IPS DF 6.9 (cell line): ENCODE results near the gene SP100.

Source experiments
- DNase-seq: peaks from one replicate; pipeline ENCODE4 v3.0.0-alpha.2; 2013; ENCODE audit warnings: low read depth, low spot score
- H3K27ac ChIP-seq: one replicate; pipeline ENCODE4 v1.5.1; 2013; ENCODE audit warnings: low read length, control low read depth
- H3K27me3 ChIP-seq: 2 replicates; pipeline ENCODE4 v1.6.1; 2013; ENCODE audit warnings: mild to moderate bottlenecking, low read length; ENCODE audit not compliant: control insufficient read depth, insufficient read depth
- H3K36me3 ChIP-seq: 2 replicates; pipeline ENCODE4 v1.6.1; 2013; ENCODE audit warnings: low read length; ENCODE audit not compliant: control insufficient read depth, insufficient read depth
- H3K4me1 ChIP-seq: 2 replicates; pipeline ENCODE4 v1.6.1; 2013; ENCODE audit warnings: low read length; ENCODE audit not compliant: control insufficient read depth, insufficient read depth
- H3K4me3 ChIP-seq: 2 replicates; pipeline ENCODE4 v1.5.1; 2013; ENCODE audit warnings: mild to moderate bottlenecking, low read length
- H3K9me3 ChIP-seq: 2 replicates; pipeline ENCODE4 v1.6.1; 2013; ENCODE audit warnings: low read length, inconsistent platforms; ENCODE audit not compliant: control insufficient read depth, insufficient read depth
- WGBS: extraction: QIAGEN DNeasy Blood & Tissue Kit; methylation state at CpG from one replicate; pipeline ENCODE4 v1.1.7; 2013; ENCODE audit warnings: mixed read lengths, missing lambda C conversion rate; ENCODE audit not compliant: insufficient read length, insufficient coverage; 5-methylcytosine and 5-hydroxymethylcytosine counted together

SP100 gene

GRCh38 chr2:230537531-230537976 lies 121.6 kb downstream of the SP100 start:
- Histone ChIP-seq H3K27ac (no peak overlapping the region), H3K36me3 (no peaks in the 10 kb centered on the region), H3K9me3 (no peaks in the 10 kb centered on the region), H3K27me3 (no peaks in the 10 kb centered on the region), H3K4me1 (no peaks in the 10 kb centered on the region), H3K4me3 (no peak overlapping the region)
- DNase-seq = no peak
- no CpG with 5 or more reads among the region's 4 CpGs for WGBS

GRCh38 chr2:230540332-230540731 lies 124.3 kb downstream of the SP100 start:
- no peaks in the 10 kb centered on the region for H3K9me3 ChIP-seq
- H3K27ac ChIP-seq = no peak overlapping the region
- no peaks in the 10 kb centered on the region for H3K27me3 ChIP-seq
- no peaks in the 10 kb centered on the region for H3K4me1 ChIP-seq
- no CpG with 5 or more reads among the region's 1 CpG for WGBS
- DNase-seq = no peak
- H3K36me3 ChIP-seq = no peaks in the 10 kb centered on the region
- no peak overlapping the region for H3K4me3 ChIP-seq

GRCh38 chr2:230541934-230542380 lies 126.0 kb downstream of the SP100 start:
- Histone ChIP-seq H3K27ac (no peak overlapping the region), H3K9me3 (no peaks in the 10 kb centered on the region), H3K4me1 (no peaks in the 10 kb centered on the region), H3K27me3 (no peaks in the 10 kb centered on the region), H3K36me3 (no peaks in the 10 kb centered on the region), H3K4me3 (no peak overlapping the region)
- DNase-seq = no peak
- no CpG with 5 or more reads among the region's 3 CpGs for WGBS

DNA sequence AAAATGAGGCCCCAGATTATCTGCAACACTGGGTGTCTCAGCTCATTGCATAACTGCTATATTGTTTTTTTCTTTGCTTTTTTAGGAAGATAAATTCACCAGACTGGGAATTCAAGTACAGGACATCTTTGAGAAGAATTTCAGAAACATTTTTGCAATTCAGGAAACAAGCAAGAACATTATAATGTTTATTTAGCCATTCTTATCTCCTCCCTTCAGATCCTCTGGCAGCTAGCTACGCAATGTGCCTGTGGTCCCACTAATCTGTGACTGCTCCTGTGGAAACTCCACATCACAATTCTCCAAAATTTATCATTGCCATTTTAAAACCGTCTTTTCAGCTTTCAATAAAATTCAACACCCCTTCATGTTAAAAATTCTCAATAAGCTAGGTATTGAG lies 126.8 kb downstream of the SP100 start:
- Histone ChIP-seq H3K4me3 (no peak overlapping the region), H3K9me3 (no peaks in the 10 kb centered on the region), H3K27me3 (no peaks in the 10 kb centered on the region), H3K36me3 (no peaks in the 10 kb centered on the region), H3K27ac (no peak overlapping the region), H3K4me1 (no peaks in the 10 kb centered on the region)
- 100% methylated on average over 1 of the region's 2 CpGs for WGBS
- DNase-seq = no peak

GRCh38 chr2:230552181-230552580 lies 136.2 kb downstream of the SP100 start:
- WGBS = no CpG with 5 or more reads among the region's 2 CpGs
- Histone ChIP-seq H3K4me1 (no peaks in the 10 kb centered on the region), H3K4me3 (no peak overlapping the region), H3K9me3 (no peaks in the 10 kb centered on the region), H3K27me3 (no peaks in the 10 kb centered on the region), H3K36me3 (no peaks in the 10 kb centered on the region), H3K27ac (no peak overlapping the region)
- DNase-seq = no peak

- DNase-seq = no peak
- Histone ChIP-seq H3K4me3 (no peak overlapping the region), H3K27ac (no peak overlapping the region), H3K4me1 (no peaks in the 10 kb centered on the region), H3K27me3 (no peaks in the 10 kb centered on the region), H3K9me3 (no peaks in the 10 kb centered on the region), H3K36me3 (no peaks in the 10 kb centered on the region)
- no CpG with 5 or more reads among the region's 1 CpG for WGBS
Measured at GRCh38 chr2:230557065-230557464, 141.1 kb downstream of the SP100 start.

GRCh38 chr2:230564805-230565779 lies 149.1 kb downstream of the SP100 start:
- Histone ChIP-seq H3K4me3 (no peak overlapping the region), H3K36me3 (no peaks in the 10 kb centered on the region), H3K27me3 (no peaks in the 10 kb centered on the region), H3K9me3 (no peaks in the 10 kb centered on the region), H3K4me1 (no peaks in the 10 kb centered on the region), H3K27ac (no peak overlapping the region)
- no peak for DNase-seq
- WGBS = no CpG with 5 or more reads among the region's 11 CpGs

DNA sequence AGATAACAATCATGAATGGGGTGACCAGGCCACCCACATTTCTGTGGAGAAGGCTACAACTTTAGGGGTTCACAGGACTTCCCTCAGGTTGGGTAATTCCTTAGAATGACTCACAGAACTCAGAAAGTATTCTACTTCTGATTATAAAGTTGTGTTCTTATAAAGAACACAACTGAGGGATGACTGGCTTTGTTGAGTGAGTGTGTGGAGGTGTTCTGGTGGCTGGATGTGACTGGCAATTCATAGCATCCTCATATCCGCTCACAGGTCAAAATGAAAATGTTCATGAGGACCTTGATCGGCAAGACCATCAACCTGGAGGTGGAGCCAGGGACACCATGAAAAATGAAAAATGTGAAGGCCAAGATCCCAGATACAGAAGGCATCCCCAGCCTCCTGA lies 153.3 kb downstream of the SP100 start:
- H3K36me3 ChIP-seq = no peaks in the 10 kb centered on the region
- no peak for DNase-seq
- no peaks in the 10 kb centered on the region for H3K27me3 ChIP-seq
- no peaks in the 10 kb centered on the region for H3K4me1 ChIP-seq
- H3K9me3 ChIP-seq = no peaks in the 10 kb centered on the region; the same call in 1 of the 2 replicates
- no peak overlapping the region for H3K4me3 ChIP-seq
- no CpG with 5 or more reads among the region's 2 CpGs for WGBS
- H3K27ac ChIP-seq = no peak overlapping the region

DNA sequence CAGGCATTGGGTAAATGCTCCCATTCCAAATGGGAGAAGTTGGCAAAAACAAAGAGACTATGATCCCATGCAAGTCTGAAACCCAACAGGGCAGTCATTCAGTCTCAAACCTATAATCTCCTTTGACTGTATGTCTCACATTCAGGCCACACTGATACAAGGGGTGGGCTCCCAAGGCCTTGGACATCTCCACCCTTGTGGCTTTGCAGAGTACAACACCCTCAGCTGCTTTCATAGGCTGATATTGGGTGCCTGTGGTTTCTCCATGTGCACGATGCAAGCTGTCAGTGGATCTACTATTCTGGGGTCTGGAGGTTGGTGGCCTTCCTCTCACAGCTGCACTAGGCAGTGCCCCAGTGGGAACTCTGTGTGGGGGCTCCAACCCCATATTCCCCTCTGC lies 155.0 kb downstream of the SP100 start:
- H3K27me3 ChIP-seq = no peaks in the 10 kb centered on the region
- no peaks in the 10 kb centered on the region; the same call in 1 of the 2 replicates for H3K9me3 ChIP-seq
- no peak overlapping the region for H3K27ac ChIP-seq
- no CpG with 5 or more reads among the region's 1 CpG for WGBS
- no peaks in the 10 kb centered on the region for H3K36me3 ChIP-seq
- H3K4me1 ChIP-seq = no peaks in the 10 kb centered on the region
- no peak overlapping the region for H3K4me3 ChIP-seq
- no peak for DNase-seq

GRCh38 chr2:230575642-230576324 lies 159.8 kb downstream of the SP100 start:
- Histone ChIP-seq H3K4me3 (no peak overlapping the region), H3K27me3 (no peaks in the 10 kb centered on the region), H3K9me3 (no peaks in the 10 kb centered on the region; the same call in 1 of the 2 replicates), H3K27ac (no peak overlapping the region), H3K4me1 (no peaks in the 10 kb centered on the region), H3K36me3 (no peaks in the 10 kb centered on the region)
- no peak for DNase-seq
- no CpG with 5 or more reads among the region's 9 CpGs for WGBS
